Measurements from ENCODE around the gene IQCE. TPM values are rescaled to one million over a fixed set of nuclear protein-coding genes. Genes with fewer than 3 reads are reported as not detected.

IQCE gene
- total and polyA plus RNA-seq, 2 donors: 8.9 to 9.3 TPM

- 87% methylated on average over 73 of the region's 73 CpGs for WGBS
- Histone ChIP-seq H3K4me1 (ENCODE audit: insufficient read depth) (no peaks in the 10 kb centered on the region), H3K36me3 (ENCODE audit: insufficient read depth) (no peaks in the 10 kb centered on the region), H3K27ac (ENCODE audit: low read depth) (no peak overlapping the region), H3K4me3 (ENCODE audit: low read depth, low read length) (no peak overlapping the region)
- no peak for DNase-seq (ENCODE audit: extremely low spot score)
These were observed 88.1 kb downstream of the IQCE start for GRCh38 chr7:2646680-2647571.

GRCh38 chr7:2647594-2648172 lies 88.9 kb downstream of the IQCE start:
- no peak overlapping the region for H3K27ac ChIP-seq (ENCODE audit: low read depth)
- no peaks in the 10 kb centered on the region for H3K4me1 ChIP-seq (ENCODE audit: insufficient read depth)
- H3K36me3 ChIP-seq (ENCODE audit: insufficient read depth): no peaks in the 10 kb centered on the region
- 94% methylated on average over 15 of the region's 15 CpGs for WGBS
- DNase-seq (ENCODE audit: extremely low spot score): no peak
- no peak overlapping the region for H3K4me3 ChIP-seq (ENCODE audit: low read depth, low read length)

GRCh38 chr7:2649139-2649838 lies 90.5 kb downstream of the IQCE start:
- H3K27ac ChIP-seq (ENCODE audit: low read depth): no peak overlapping the region
- DNase-seq (ENCODE audit: extremely low spot score): no peak
- H3K4me3 ChIP-seq (ENCODE audit: low read depth, low read length): no peak overlapping the region
- no peaks in the 10 kb centered on the region for H3K4me1 ChIP-seq (ENCODE audit: insufficient read depth)
- 85% methylated on average over 18 of the region's 18 CpGs for WGBS
- H3K36me3 ChIP-seq (ENCODE audit: insufficient read depth): no peaks in the 10 kb centered on the region

DNA sequence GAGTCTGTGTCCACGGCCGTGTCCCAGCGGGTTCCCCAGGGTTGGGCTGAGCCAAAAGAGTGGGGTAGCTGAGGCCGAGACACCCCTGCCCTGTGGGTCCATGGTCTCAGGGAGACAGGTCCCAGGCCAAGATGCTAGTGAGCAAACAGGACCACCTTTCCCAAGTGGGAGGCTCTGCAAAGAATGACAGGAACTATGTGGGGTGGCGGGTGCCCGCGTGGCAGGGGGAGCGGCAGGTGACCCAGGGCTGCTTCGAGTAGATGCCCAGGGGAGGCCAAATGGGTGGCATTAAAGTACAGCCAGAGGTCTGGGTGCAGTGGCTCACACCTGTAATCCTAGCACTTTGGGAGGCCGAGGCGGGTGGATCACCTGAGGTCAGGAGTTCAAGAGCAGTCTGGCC lies 91.2 kb downstream of the IQCE start:
- no peak overlapping the region for H3K4me3 ChIP-seq (ENCODE audit: low read depth, low read length)
- DNase-seq (ENCODE audit: extremely low spot score): no peak
- no peaks in the 10 kb centered on the region for H3K4me1 ChIP-seq (ENCODE audit: insufficient read depth)
- no peaks in the 10 kb centered on the region for H3K36me3 ChIP-seq (ENCODE audit: insufficient read depth)
- 94% methylated on average over 11 of the region's 11 CpGs for WGBS
- no peak overlapping the region for H3K27ac ChIP-seq (ENCODE audit: low read depth)

DNA sequence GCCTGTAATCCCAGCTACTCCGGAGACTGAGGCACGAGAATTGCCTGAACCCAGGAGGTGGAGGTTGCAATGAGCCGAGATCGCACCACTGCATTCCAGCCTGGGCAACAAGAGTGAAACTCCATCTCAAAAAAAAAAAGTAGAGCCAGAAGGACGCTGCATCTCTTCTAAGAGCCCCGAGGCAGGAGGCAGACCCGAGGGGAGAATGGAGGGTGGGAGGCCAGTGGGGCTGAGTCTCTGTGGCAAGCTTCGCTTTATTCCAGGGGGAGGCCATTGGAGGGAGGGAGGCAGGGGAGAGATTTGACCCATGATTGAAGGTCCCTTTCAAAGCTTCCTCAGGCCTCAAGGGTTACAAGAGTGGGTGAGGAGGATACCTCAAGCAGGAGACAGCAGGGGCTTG lies 91.7 kb downstream of the IQCE start:
- DNase-seq (ENCODE audit: extremely low spot score): no peak
- H3K27ac ChIP-seq (ENCODE audit: low read depth): no peak overlapping the region
- H3K4me3 ChIP-seq (ENCODE audit: low read depth, low read length): no peak overlapping the region
- 75% methylated on average over 8 of the region's 8 CpGs for WGBS
- no peaks in the 10 kb centered on the region for H3K4me1 ChIP-seq (ENCODE audit: insufficient read depth)
- no peaks in the 10 kb centered on the region for H3K36me3 ChIP-seq (ENCODE audit: insufficient read depth)

GRCh38 chr7:2651336-2651735 lies 92.6 kb downstream of the IQCE start:
- Histone ChIP-seq H3K27ac (ENCODE audit: low read depth) (no peak overlapping the region), H3K4me3 (ENCODE audit: low read depth, low read length) (no peak overlapping the region), H3K36me3 (ENCODE audit: insufficient read depth) (no peaks in the 10 kb centered on the region), H3K4me1 (ENCODE audit: insufficient read depth) (no peaks in the 10 kb centered on the region)
- 65% methylated on average over 15 of the region's 15 CpGs for WGBS
- DNase-seq (ENCODE audit: extremely low spot score): no peak

DNA sequence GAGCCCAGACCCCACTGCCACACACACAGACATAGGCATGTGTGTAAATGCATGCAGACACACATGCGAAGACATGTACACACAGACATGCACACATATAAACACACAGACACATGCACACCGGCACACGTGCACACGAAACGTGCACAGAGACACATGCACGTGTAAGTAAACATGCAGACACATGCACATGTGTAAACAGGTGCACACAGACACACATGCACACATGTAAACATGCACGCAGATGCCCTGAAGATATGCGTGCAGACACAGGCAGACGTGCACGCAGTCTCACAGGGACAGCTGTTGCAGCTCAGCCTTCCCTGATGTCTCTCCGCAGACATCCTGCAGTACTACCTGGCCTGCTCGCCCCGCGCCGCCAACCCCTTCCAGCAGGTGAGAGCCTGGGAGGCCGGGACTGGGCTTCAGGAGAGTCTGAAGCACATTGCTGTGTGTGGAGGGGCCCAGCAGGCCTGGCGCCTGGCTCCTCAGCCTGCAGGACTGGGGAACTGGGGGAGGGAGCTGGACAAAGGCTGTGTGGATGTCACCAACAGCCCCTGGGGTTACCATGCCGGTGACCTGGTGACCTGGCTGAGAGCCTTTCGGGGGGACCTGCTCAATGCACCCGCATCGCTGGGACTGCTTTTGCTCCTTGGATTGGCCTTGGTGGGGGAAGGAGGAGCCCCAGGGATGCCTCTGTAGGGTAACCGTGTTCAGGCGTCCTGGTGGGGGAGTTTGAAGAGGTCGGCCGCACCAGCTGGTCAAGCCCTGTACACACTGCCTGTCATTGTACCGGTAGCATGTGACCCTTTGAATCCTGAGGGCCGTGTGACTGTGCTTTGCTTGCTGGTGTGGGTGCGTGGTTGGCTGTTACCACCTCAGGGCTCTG lies 93.3 kb downstream of the IQCE start:
- Histone ChIP-seq H3K4me3 (ENCODE audit: low read depth, low read length) (no peak overlapping the region), H3K4me1 (ENCODE audit: insufficient read depth) (no peaks in the 10 kb centered on the region), H3K36me3 (ENCODE audit: insufficient read depth) (no peaks in the 10 kb centered on the region), H3K27ac (ENCODE audit: low read depth) (no peak overlapping the region)
- 90% methylated on average over 28 of the region's 28 CpGs for WGBS
- no peak for DNase-seq (ENCODE audit: extremely low spot score)

- H3K27ac ChIP-seq (ENCODE audit: low read depth): no peak overlapping the region
- no peak for DNase-seq (ENCODE audit: extremely low spot score)
- no peaks in the 10 kb centered on the region for H3K4me1 ChIP-seq (ENCODE audit: insufficient read depth)
- no peak overlapping the region for H3K4me3 ChIP-seq (ENCODE audit: low read depth, low read length)
- 96% methylated on average over 12 of the region's 12 CpGs for WGBS
- no peaks in the 10 kb centered on the region for H3K36me3 ChIP-seq (ENCODE audit: insufficient read depth)
These were observed 93.9 kb downstream of the IQCE start for GRCh38 chr7:2652736-2653060.

GRCh38 chr7:2654059-2654458 lies 95.3 kb downstream of the IQCE start:
- H3K27ac ChIP-seq (ENCODE audit: low read depth): no peak overlapping the region
- H3K4me3 ChIP-seq (ENCODE audit: low read depth, low read length): no peak overlapping the region
- H3K4me1 ChIP-seq (ENCODE audit: insufficient read depth): no peaks in the 10 kb centered on the region
- no peaks in the 10 kb centered on the region for H3K36me3 ChIP-seq (ENCODE audit: insufficient read depth)
- no peak for DNase-seq (ENCODE audit: extremely low spot score)
- WGBS: 69% methylated on average over 5 of the region's 5 CpGs

- Histone ChIP-seq H3K36me3 (ENCODE audit: insufficient read depth) (no peaks in the 10 kb centered on the region), H3K4me3 (ENCODE audit: low read depth, low read length) (no peak overlapping the region), H3K27ac (ENCODE audit: low read depth) (no peak overlapping the region), H3K4me1 (ENCODE audit: insufficient read depth) (no peaks in the 10 kb centered on the region)
- 91% methylated on average over 29 of the region's 29 CpGs for WGBS
- no peak for DNase-seq (ENCODE audit: extremely low spot score)
These were observed 97.3 kb downstream of the IQCE start for GRCh38 chr7:2655870-2656614.

DNA sequence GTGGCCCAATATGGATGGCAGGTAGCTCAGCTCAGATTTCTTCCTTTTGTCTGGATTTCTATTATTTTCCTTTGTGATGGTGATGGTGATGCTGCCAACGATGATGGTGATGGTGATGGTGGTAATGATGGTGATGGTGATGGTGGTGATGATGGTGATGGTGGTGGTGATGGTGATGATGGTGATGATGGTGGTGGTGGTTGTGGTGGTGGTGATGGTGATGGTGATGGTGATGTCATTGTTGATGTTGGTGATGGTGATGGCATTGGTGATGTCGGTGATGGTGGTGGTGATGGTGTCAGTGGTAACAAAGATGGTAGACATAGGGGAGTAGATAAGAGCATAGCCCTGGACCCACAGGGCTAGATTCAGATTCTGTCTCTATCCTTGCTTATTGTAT lies 98.4 kb downstream of the IQCE start:
- Histone ChIP-seq H3K36me3 (ENCODE audit: insufficient read depth) (no peaks in the 10 kb centered on the region), H3K4me1 (ENCODE audit: insufficient read depth) (no peaks in the 10 kb centered on the region), H3K27ac (ENCODE audit: low read depth) (no peak overlapping the region), H3K4me3 (ENCODE audit: low read depth, low read length) (no peak overlapping the region)
- 49% methylated on average over 2 of the region's 2 CpGs for WGBS
- DNase-seq (ENCODE audit: extremely low spot score): no peak

DNA sequence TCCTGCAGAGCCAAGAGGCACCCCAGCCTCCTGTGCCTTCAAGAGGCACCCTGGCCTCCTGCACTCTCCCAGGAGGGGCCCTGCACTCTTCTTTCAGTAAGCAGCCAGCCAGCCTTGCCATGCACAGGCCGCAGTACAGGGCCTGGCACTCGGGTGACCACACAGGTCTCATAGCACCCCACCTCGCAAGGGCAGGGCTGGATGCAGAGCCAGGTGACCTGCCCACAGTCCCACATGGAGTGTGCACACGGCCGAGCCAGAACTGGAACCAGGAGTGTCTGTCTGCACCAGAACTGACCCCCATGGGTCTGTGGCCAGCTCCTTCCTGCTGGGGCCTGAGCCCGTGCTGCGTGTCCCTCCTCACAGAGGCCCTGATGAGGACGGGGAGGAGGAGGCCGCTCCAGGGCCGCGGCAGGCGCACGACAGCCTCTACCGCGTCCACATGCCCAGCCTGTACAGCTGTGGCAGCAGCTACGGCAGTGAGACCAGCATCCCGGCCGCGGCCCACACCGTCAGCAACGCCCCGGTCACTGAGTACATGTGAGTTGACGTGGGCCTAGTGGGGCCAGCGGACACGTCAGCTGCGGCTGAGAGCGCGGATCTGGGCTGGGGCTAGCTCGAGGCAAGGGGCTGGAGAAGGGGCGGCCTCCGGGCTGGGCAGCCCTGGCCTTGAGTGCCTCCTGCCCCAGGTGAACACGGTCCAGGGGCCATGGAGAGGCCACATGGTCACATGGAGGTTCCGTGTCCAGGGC lies 99.3 kb downstream of the IQCE start:
- no peaks in the 10 kb centered on the region for H3K4me1 ChIP-seq (ENCODE audit: insufficient read depth)
- DNase-seq (ENCODE audit: extremely low spot score): no peak
- WGBS: 94% methylated on average over 33 of the region's 33 CpGs
- no peaks in the 10 kb centered on the region for H3K36me3 ChIP-seq (ENCODE audit: insufficient read depth)
- H3K27ac ChIP-seq (ENCODE audit: low read depth): no peak overlapping the region
- no peak overlapping the region for H3K4me3 ChIP-seq (ENCODE audit: low read depth, low read length)
